ENCODE measurements around the gene KCNIP1.

The KCNIP1 gene

GRCh38 chr5:170694911-170695310 is 191.1 kb downstream of the KCNIP1 start (continued):
- TF ChIP-seq ZNF19 (tag by site-specific recombination; IDR thresholded peaks at IDR 0.05; ENCODE audit: low read depth) = no peak
- no peak for TF ChIP-seq HOXD13 (CRISPR knock-in tag; IDR thresholded peaks at IDR 0.05; ENCODE audit: borderline replicate concordance)
- TF ChIP-seq SETDB1 (IDR thresholded peaks at IDR 0.05; ENCODE audit: insufficient read length, low read length) = no peak
- TF ChIP-seq FEZF1 (tag by site-specific recombination; IDR thresholded peaks at IDR 0.05) = no peak
- no peak for TF ChIP-seq KLF7 (tag by site-specific recombination; IDR thresholded peaks at IDR 0.05; ENCODE audit: borderline replicate concordance)
- TF ChIP-seq ZNF16 (tag by site-specific recombination; IDR thresholded peaks at IDR 0.05; ENCODE audit: low read depth) = no peak
- TF ChIP-seq ZNF121 (tag by site-specific recombination; IDR thresholded peaks at IDR 0.05) = no peak
- no peak for TF ChIP-seq ZNF654 (tag by site-specific recombination; IDR thresholded peaks at IDR 0.05; ENCODE audit: low read depth)
- no peak for TF ChIP-seq ZNF529 (tag by site-specific recombination; IDR thresholded peaks at IDR 0.05; ENCODE audit: insufficient replicate concordance)

DNA sequence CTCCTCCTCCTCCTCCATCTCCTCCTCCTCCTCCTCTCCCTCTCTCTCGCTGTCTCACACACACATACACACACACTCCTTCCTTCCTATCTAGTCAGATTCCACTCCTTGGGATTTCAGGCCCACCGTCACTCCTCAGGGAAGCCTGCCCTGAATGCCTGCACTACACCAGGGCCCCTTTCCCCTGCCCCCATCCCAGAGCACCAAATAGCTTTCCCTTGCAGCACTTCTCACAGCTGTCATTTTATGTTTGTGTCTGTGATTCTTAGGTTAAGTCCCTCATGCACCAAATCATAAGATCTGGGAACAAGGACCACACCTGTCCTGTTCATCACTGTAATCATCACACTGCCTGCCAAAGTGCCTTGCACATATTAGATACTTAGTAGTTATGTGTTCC is 193.2 kb downstream of the KCNIP1 start:
- Histone ChIP-seq H3K4me3 (ENCODE audit: low read depth, low read length) (no peak overlapping the region), H3K4me1 (ENCODE audit: control insufficient read depth, insufficient read depth, low read length) (no peaks in the 10 kb centered on the region), H3K27ac (ENCODE audit: extremely low read depth, low read depth, low read length) (no peak overlapping the region), H3K36me3 (ENCODE audit: control insufficient read depth in 2 of 2, insufficient read depth in 1 of 2, low read length in 2 of 2) (no peaks in the 10 kb centered on the region), H3K9me3 (ENCODE audit: control insufficient read depth, insufficient read depth, low read depth, low read length) (no peaks in the 10 kb centered on the region)
- TF ChIP-seq EGR2 (tag by site-specific recombination; IDR thresholded peaks at IDR 0.05; ENCODE audit: low read depth) = 0 out of 2 replicates have a peak, but pooled peaks have one; percentile 11
- TF ChIP-seq, protein P1, sequence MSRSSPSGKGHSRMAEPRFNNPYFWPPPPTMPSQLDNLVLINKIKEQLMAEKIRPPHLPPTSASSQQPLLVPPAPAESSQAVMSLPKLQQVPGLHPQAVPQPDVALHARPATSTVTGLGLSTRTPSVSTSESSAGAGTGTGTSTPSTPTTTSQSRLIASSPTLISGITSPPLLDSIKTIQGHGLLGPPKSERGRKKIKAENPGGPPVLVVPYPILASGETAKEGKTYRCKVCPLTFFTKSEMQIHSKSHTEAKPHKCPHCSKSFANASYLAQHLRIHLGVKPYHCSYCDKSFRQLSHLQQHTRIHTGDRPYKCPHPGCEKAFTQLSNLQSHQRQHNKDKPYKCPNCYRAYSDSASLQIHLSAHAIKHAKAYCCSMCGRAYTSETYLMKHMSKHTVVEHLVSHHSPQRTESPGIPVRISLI (tag by site-specific recombination; IDR thresholded peaks at IDR 0.05) = no peak
- ChIA-PET CTCF (interaction anchor here (0.6 to 1.6 kb wide), 4 partner anchors 38 to 48 kb away, joined by 3 to 6 read pairs (median 3); no protein-coding TSS in a partner anchor), POLR2A (no interaction called here)

- ChIA-PET CTCF (no interaction called here), POLR2A (no interaction called here)
- H3K27ac ChIP-seq (ENCODE audit: extremely low read depth, low read depth, low read length) = no peak overlapping the region
- no peaks in the 10 kb centered on the region for H3K9me3 ChIP-seq (ENCODE audit: control insufficient read depth, insufficient read depth, low read depth, low read length)
- H3K36me3 ChIP-seq (ENCODE audit: control insufficient read depth in 2 of 2, insufficient read depth in 1 of 2, low read length in 2 of 2) = no peaks in the 10 kb centered on the region
- TF ChIP-seq INSM2 (tag by site-specific recombination; IDR thresholded peaks at IDR 0.05) = no peak
- no peak overlapping the region for H3K4me3 ChIP-seq (ENCODE audit: low read depth, low read length)
- peaks cover 3% of the 10 kb centered on the region; the same call in 1 of the 2 replicates for H3K4me1 ChIP-seq (ENCODE audit: control insufficient read depth, insufficient read depth, low read length)
These were observed 196.7 kb downstream of the KCNIP1 start for GRCh38 chr5:170700503-170700902.

DNA sequence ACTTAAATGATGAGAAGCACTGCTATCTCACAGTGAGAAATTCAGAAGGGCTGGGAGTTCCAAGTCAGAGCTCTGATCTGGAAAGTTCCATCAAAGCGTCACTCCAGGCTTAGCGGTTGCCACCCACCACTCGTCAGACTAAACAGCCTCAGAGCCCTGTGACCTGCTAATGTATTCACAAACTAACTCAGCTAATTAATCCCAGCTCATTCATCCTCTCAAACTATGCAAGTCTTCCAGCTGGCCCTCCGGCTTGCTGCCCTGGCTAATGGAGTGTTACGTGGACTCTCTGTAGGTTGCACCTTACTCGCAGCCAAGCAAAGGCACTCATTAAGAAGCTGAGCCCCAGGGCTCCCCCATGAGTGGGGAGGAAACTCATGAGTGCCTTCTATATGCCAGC is 197.5 kb downstream of the KCNIP1 start:
- Histone ChIP-seq H3K4me3 (ENCODE audit: low read depth, low read length) (no peak overlapping the region), H3K27ac (ENCODE audit: extremely low read depth, low read depth, low read length) (no peak overlapping the region), H3K4me1 (ENCODE audit: control insufficient read depth, insufficient read depth, low read length) (peaks cover 3% of the 10 kb centered on the region; the same call in 1 of the 2 replicates), H3K9me3 (ENCODE audit: control insufficient read depth, insufficient read depth, low read depth, low read length) (no peaks in the 10 kb centered on the region), H3K36me3 (ENCODE audit: control insufficient read depth in 2 of 2, insufficient read depth in 1 of 2, low read length in 2 of 2) (no peaks in the 10 kb centered on the region)
- ChIA-PET CTCF (interaction anchor here (0.6 to 1.2 kb wide), 3 partner anchors 43 to 1946 kb away, joined by 3 read pairs; no protein-coding TSS in a partner anchor), POLR2A (no interaction called here)
- 0 out of 2 replicates have a peak, but pooled peaks have one; percentile 12 for TF ChIP-seq ZIC2 (tag by site-specific recombination; IDR thresholded peaks at IDR 0.05)
- no peak for TF ChIP-seq ZNF398 (tag by site-specific recombination; IDR thresholded peaks at IDR 0.05)

All from HEK293 (cell line).